Liver (tissue), 9 donors: ENCODE results near the gene ACTL10. TPM values are rescaled to one million over a fixed set of nuclear protein-coding genes. Genes with fewer than 3 reads are reported as not detected.

Source experiments
- DNase-seq: peaks from one replicate; pipeline ENCODE4 v3.0.0-alpha.2; 2017; ENCODE audit warnings: low spot score
- H3K27ac ChIP-seq, 2 donors: one replicate each; pipeline ENCODE4 v1.7.0; 2013; ENCODE audit warnings: inconsistent platforms in 2 of 2, low read length in 2 of 2, control low read depth in 1 of 2, low read depth in 1 of 2, mild to moderate bottlenecking in 1 of 2
- H3K27me3 ChIP-seq, 4 donors: one replicate each; pipeline versions ENCODE4 v1.6.1 to v1.7.0; 2013; ENCODE audit warnings: low read length in 3 of 4, inconsistent platforms in 1 of 4, mild to moderate bottlenecking in 1 of 4, moderate library complexity in 1 of 4; ENCODE audit not compliant: control insufficient read depth in 4 of 4, insufficient read depth in 4 of 4
- H3K36me3 ChIP-seq, 4 donors: one replicate each; pipeline versions ENCODE4 v1.6.1 to v1.7.0; 2013; ENCODE audit warnings: low read length in 3 of 4, mild to moderate bottlenecking in 3 of 4, low read depth in 1 of 4, moderate library complexity in 1 of 4; ENCODE audit not compliant: control insufficient read depth in 4 of 4, insufficient read depth in 3 of 4
- H3K4me1 ChIP-seq, 4 donors: one replicate each; pipeline versions ENCODE4 v1.6.1 to v1.7.0; 2013; ENCODE audit warnings: low read length in 3 of 4, mild to moderate bottlenecking in 3 of 4, moderate library complexity in 1 of 4; ENCODE audit not compliant: control insufficient read depth in 4 of 4, insufficient read depth in 4 of 4
- H3K4me3 ChIP-seq, 3 donors: one replicate each; pipeline versions ENCODE4 v1.6.1 to v1.7.0; 2013; ENCODE audit warnings: low read length in 3 of 3, control low read depth in 1 of 3, low read depth in 1 of 3, mild to moderate bottlenecking in 1 of 3
- H3K9ac ChIP-seq, 2 donors: one replicate each; pipeline ENCODE4 v1.7.0; 2013; ENCODE audit warnings: low read length in 2 of 2, mild to moderate bottlenecking in 2 of 2, moderate library complexity in 2 of 2, control low read depth in 1 of 2, low read depth in 1 of 2
- H3K9me3 ChIP-seq, 4 donors: one replicate each; pipeline versions ENCODE4 v1.6.1 to v1.7.0; 2013; ENCODE audit warnings: low read length in 3 of 4; ENCODE audit not compliant: control insufficient read depth in 4 of 4
- ATF3 ChIP-seq: IDR thresholded peaks from 2 replicates; pipeline ENCODE4 v1.6.1; 2016; ENCODE audit warnings: antibody characterized with exemption
- CTCF ChIP-seq: fragments of 150-350 bp; IDR thresholded peaks from 2 replicates; pipeline ENCODE4 v1.5.1; 2017; ENCODE audit warnings: improper control_type of control experiment, low read depth, low read length; ENCODE audit not compliant: missing input control
- EGR1 ChIP-seq, 2 donors: IDR thresholded peaks; 2 replicates each; pipeline ENCODE4 v1.6.1; 2016 to 2018; ENCODE audit warnings: antibody characterized with exemption in 2 of 2, low read depth in 2 of 2
- FOXA1 ChIP-seq: IDR thresholded peaks from 2 replicates; pipeline ENCODE4 v1.6.1; 2016; ENCODE audit warnings: antibody characterized with exemption
- FOXA2 ChIP-seq: IDR thresholded peaks from 2 replicates; pipeline ENCODE4 v1.6.1; 2016; ENCODE audit warnings: antibody characterized with exemption
- GABPA ChIP-seq, 2 donors: IDR thresholded peaks in 1 of 2; conservative IDR thresholded peaks in 1 of 2; 2 replicates each; pipeline ENCODE4 v1.6.1; 2016; ENCODE audit warnings: antibody characterized with exemption in 2 of 2, mild to moderate bottlenecking in 1 of 2, moderate library complexity in 1 of 2
- HNF4A ChIP-seq, 2 donors: conservative IDR thresholded peaks; 2 replicates each; pipeline ENCODE4 v1.6.1; 2016; ENCODE audit warnings: antibody characterized with exemption in 2 of 2, mild to moderate bottlenecking in 2 of 2
- HNF4G ChIP-seq: IDR thresholded peaks from 2 replicates; pipeline ENCODE4 v1.6.1; 2016; ENCODE audit warnings: antibody characterized with exemption
- JUND ChIP-seq, 2 donors: IDR thresholded peaks; 2 replicates each; pipeline ENCODE4 v1.6.1; 2016; ENCODE audit warnings: antibody characterized with exemption in 2 of 2
- MAX ChIP-seq: IDR thresholded peaks from 2 replicates; pipeline ENCODE4 v1.6.1; 2016; ENCODE audit warnings: antibody characterized with exemption
- NR2F2 ChIP-seq: IDR thresholded peaks from 2 replicates; pipeline ENCODE4 v1.6.1; 2016; ENCODE audit warnings: antibody characterized with exemption
- RAD21 ChIP-seq, 2 donors: IDR thresholded peaks; 2 replicates each; pipeline ENCODE4 v1.6.1; 2016; ENCODE audit warnings: antibody characterized with exemption in 2 of 2, mild to moderate bottlenecking in 2 of 2
- REST ChIP-seq: IDR thresholded peaks from 2 replicates; pipeline ENCODE4 v1.6.1; 2016; ENCODE audit warnings: antibody characterized with exemption, mild to moderate bottlenecking
- RXRA ChIP-seq, 2 donors: IDR thresholded peaks; 2 replicates each; pipeline ENCODE4 v1.6.1; 2017 to 2018; ENCODE audit warnings: antibody characterized with exemption in 2 of 2, mild to moderate bottlenecking in 1 of 2
- SP1 ChIP-seq: IDR thresholded peaks from 2 replicates; pipeline ENCODE4 v1.6.1; 2018; ENCODE audit warnings: antibody characterized with exemption, mild to moderate bottlenecking
- TAF1 ChIP-seq: conservative IDR thresholded peaks from 2 replicates; pipeline ENCODE4 v1.6.1; 2016; ENCODE audit warnings: antibody characterized with exemption, mild to moderate bottlenecking
- YY1 ChIP-seq: IDR thresholded peaks from 2 replicates; pipeline ENCODE4 v1.6.1; 2016; ENCODE audit warnings: antibody characterized with exemption, mild to moderate bottlenecking
- ZBTB33 ChIP-seq: IDR thresholded peaks from 2 replicates; pipeline ENCODE4 v1.6.1; 2016; ENCODE audit warnings: antibody characterized with exemption
- WGBS: extraction: QIAGEN DNeasy Blood & Tissue Kit; methylation state at CpG from one replicate; pipeline ENCODE4 v1.1.7; 2013; 5-methylcytosine and 5-hydroxymethylcytosine counted together
- polyA plus RNA-seq, 2 donors: library from polyadenylated mRNA; stranded (reverse) in 1 of 2; unstranded in 1 of 2; fragments of 200-250 nt in 1 of 2; fragments of >200 nt in 1 of 2; fragmentation: Nextera tagmentation in 1 of 2; extraction: Ambion mirVana in 1 of 2; gene quantifications; one replicate each; pipeline versions ENCODE4 v1.2.1 to v1.2.3, GENCODE V29; 2013 to 2015
- total RNA-seq, 2 donors: library from RNA; depleted of rRNA; stranded (reverse); fragments of >200 nt; gene quantifications; one replicate each; pipeline ENCODE4 v1.2.3, GENCODE V29; 2014
- donor health status: healthy.
- donor health status: healthy.
- donor health status: healthy.
- donor health status: healthy.
- donor health status: healthy.

The ACTL10 gene
- total and polyA plus RNA-seq, 4 donors = 0.10 to 0.50 (median 0.35) TPM

- Histone ChIP-seq H3K9ac (no peak overlapping the region), H3K36me3 (no peaks in the 10 kb centered on the region), H3K4me1 (peaks cover 0 to 33% (median 27%) of the 10 kb centered on the region in 4 donors), H3K4me3 (no peak overlapping the region), H3K27ac (no peak overlapping the region), H3K27me3 (no peaks in the 10 kb centered on the region), H3K9me3 (no peaks in the 10 kb centered on the region)
- WGBS = 88% methylated on average over 13 of the region's 13 CpGs
- no peak for DNase-seq
- no peak for TF ChIP-seq FOXA1
- TF ChIP-seq EGR1 (IDR thresholded peaks at IDR 0.05; ENCODE audit: low read depth in 2 of 2) = no peak
- no peak for TF ChIP-seq FOXA2
- no peak for TF ChIP-seq ATF3
- TF ChIP-seq ZBTB33 = no peak
- TF ChIP-seq MAX = no peak
- no peak for TF ChIP-seq RAD21 (IDR thresholded peaks at IDR 0.05)
- TF ChIP-seq REST = no peak
- TF ChIP-seq HNF4G = no peak
- TF ChIP-seq CTCF = no peak
- no peak for TF ChIP-seq YY1
- no peak for TF ChIP-seq NR2F2
- TF ChIP-seq GABPA (IDR thresholded peaks at IDR 0.05 in 1 of 2, conservative IDR thresholded peaks at IDR 0.05 in 1 of 2) = no peak
- no peak for TF ChIP-seq HNF4A (conservative IDR thresholded peaks at IDR 0.05)
- TF ChIP-seq SP1 = no peak
- no peak for TF ChIP-seq RXRA (IDR thresholded peaks at IDR 0.05)
- TF ChIP-seq JUND (IDR thresholded peaks at IDR 0.05) = no peak
- no peak for TF ChIP-seq TAF1
Measured at GRCh38 chr20:33651562-33652048, 15.1 kb upstream of the ACTL10 start.
